Measurements from ENCODE around the gene ERP44.

ERP44 gene

GRCh38 chr9:100029251-100029650, 69.5 kb downstream of the ERP44 start:
- Histone ChIP-seq H3K4me2 (ENCODE audit: low read length) (no peak overlapping the region), H3K4me1 (ENCODE audit: control insufficient read depth, insufficient read depth, low read length) (no peaks in the 10 kb centered on the region), H3K9me3 (replicated peaks; ENCODE audit: low read length) (no peaks in the 10 kb centered on the region), H3K36me3 (ENCODE audit: insufficient read depth, low read length) (no peaks in the 10 kb centered on the region), H3K9ac (ENCODE audit: low read depth, low read length) (no peak overlapping the region), H3K4me3 (ENCODE audit: low read length) (no peak overlapping the region), H3K27me3 (ENCODE audit: control insufficient read depth, insufficient read depth, low read length) (no peaks in the 10 kb centered on the region)

- no peaks in the 10 kb centered on the region for H3K9me3 ChIP-seq (replicated peaks; ENCODE audit: low read length)
- H3K4me1 ChIP-seq (ENCODE audit: control insufficient read depth, insufficient read depth, low read length) = no peaks in the 10 kb centered on the region
- H3K4me2 ChIP-seq (ENCODE audit: low read length) = no peak overlapping the region
- no peaks in the 10 kb centered on the region for H3K36me3 ChIP-seq (ENCODE audit: insufficient read depth, low read length)
- H3K4me3 ChIP-seq (ENCODE audit: low read length) = no peak overlapping the region
- no peaks in the 10 kb centered on the region for H3K27me3 ChIP-seq (ENCODE audit: control insufficient read depth, insufficient read depth, low read length)
- H3K9ac ChIP-seq (ENCODE audit: low read depth, low read length) = no peak overlapping the region
Measured at GRCh38 chr9:100028201-100028784, 70.5 kb downstream of the ERP44 start.

GRCh38 chr9:100027543-100027942, 71.3 kb downstream of the ERP44 start:
- no peak overlapping the region for H3K4me3 ChIP-seq (ENCODE audit: low read length)
- H3K4me1 ChIP-seq (ENCODE audit: control insufficient read depth, insufficient read depth, low read length) = no peaks in the 10 kb centered on the region
- H3K9ac ChIP-seq (ENCODE audit: low read depth, low read length) = no peak overlapping the region
- no peaks in the 10 kb centered on the region for H3K27me3 ChIP-seq (ENCODE audit: control insufficient read depth, insufficient read depth, low read length)
- no peaks in the 10 kb centered on the region for H3K9me3 ChIP-seq (replicated peaks; ENCODE audit: low read length)
- no peak overlapping the region for H3K4me2 ChIP-seq (ENCODE audit: low read length)
- no peaks in the 10 kb centered on the region for H3K36me3 ChIP-seq (ENCODE audit: insufficient read depth, low read length)

- Histone ChIP-seq H3K4me3 (ENCODE audit: low read length) (no peak overlapping the region), H3K4me2 (ENCODE audit: low read length) (no peak overlapping the region), H3K9ac (ENCODE audit: low read depth, low read length) (no peak overlapping the region), H3K27me3 (ENCODE audit: control insufficient read depth, insufficient read depth, low read length) (no peaks in the 10 kb centered on the region), H3K36me3 (ENCODE audit: insufficient read depth, low read length) (peaks cover 4% of the 10 kb centered on the region), H3K9me3 (replicated peaks; ENCODE audit: low read length) (no peaks in the 10 kb centered on the region), H3K4me1 (ENCODE audit: control insufficient read depth, insufficient read depth, low read length) (peaks cover 3% of the 10 kb centered on the region)
Measured at GRCh38 chr9:100021931-100022330, 76.9 kb downstream of the ERP44 start.

GRCh38 chr9:100020121-100020795, 78.5 kb downstream of the ERP44 start:
- H3K27me3 ChIP-seq (ENCODE audit: control insufficient read depth, insufficient read depth, low read length) = no peaks in the 10 kb centered on the region
- H3K9me3 ChIP-seq (replicated peaks; ENCODE audit: low read length) = no peaks in the 10 kb centered on the region

GRCh38 chr9:100019541-100019940, 79.3 kb downstream of the ERP44 start:
- Histone ChIP-seq H3K36me3 (ENCODE audit: insufficient read depth, low read length) (peaks cover 4% of the 10 kb centered on the region), H3K9me3 (replicated peaks; ENCODE audit: low read length) (no peaks in the 10 kb centered on the region), H3K4me2 (ENCODE audit: low read length) (no peak overlapping the region), H3K4me1 (ENCODE audit: control insufficient read depth, insufficient read depth, low read length) (peaks cover 3% of the 10 kb centered on the region), H3K4me3 (ENCODE audit: low read length) (no peak overlapping the region), H3K9ac (ENCODE audit: low read depth, low read length) (no peak overlapping the region), H3K27me3 (ENCODE audit: control insufficient read depth, insufficient read depth, low read length) (no peaks in the 10 kb centered on the region)

More at GRCh38 chr9:100020121-100020795, 78.5 kb downstream of the ERP44 start:
- Histone ChIP-seq H3K9ac (ENCODE audit: low read depth, low read length) (no peak overlapping the region), H3K4me3 (ENCODE audit: low read length) (no peak overlapping the region), H3K4me1 (ENCODE audit: control insufficient read depth, insufficient read depth, low read length) (peaks cover 3% of the 10 kb centered on the region), H3K36me3 (ENCODE audit: insufficient read depth, low read length) (peaks cover 4% of the 10 kb centered on the region), H3K4me2 (ENCODE audit: low read length) (no peak overlapping the region)

GRCh38 chr9:100014846-100015245, 84.0 kb downstream of the ERP44 start:
- Histone ChIP-seq H3K9ac (ENCODE audit: low read depth, low read length) (no peak overlapping the region), H3K4me2 (ENCODE audit: low read length) (no peak overlapping the region), H3K4me1 (ENCODE audit: control insufficient read depth, insufficient read depth, low read length) (no peaks in the 10 kb centered on the region), H3K9me3 (replicated peaks; ENCODE audit: low read length) (no peaks in the 10 kb centered on the region), H3K27me3 (ENCODE audit: control insufficient read depth, insufficient read depth, low read length) (no peaks in the 10 kb centered on the region), H3K36me3 (ENCODE audit: insufficient read depth, low read length) (no peaks in the 10 kb centered on the region), H3K4me3 (ENCODE audit: low read length) (no peak overlapping the region)

GRCh38 chr9:100013573-100013972, 85.2 kb downstream of the ERP44 start:
- Histone ChIP-seq H3K9me3 (replicated peaks; ENCODE audit: low read length) (no peaks in the 10 kb centered on the region), H3K4me2 (ENCODE audit: low read length) (no peak overlapping the region), H3K9ac (ENCODE audit: low read depth, low read length) (no peak overlapping the region), H3K4me3 (ENCODE audit: low read length) (no peak overlapping the region), H3K4me1 (ENCODE audit: control insufficient read depth, insufficient read depth, low read length) (no peaks in the 10 kb centered on the region), H3K27me3 (ENCODE audit: control insufficient read depth, insufficient read depth, low read length) (no peaks in the 10 kb centered on the region), H3K36me3 (ENCODE audit: insufficient read depth, low read length) (no peaks in the 10 kb centered on the region)

GRCh38 chr9:100012279-100012678, 86.5 kb downstream of the ERP44 start:
- no peaks in the 10 kb centered on the region for H3K9me3 ChIP-seq (replicated peaks; ENCODE audit: low read length)
- H3K36me3 ChIP-seq (ENCODE audit: insufficient read depth, low read length) = no peaks in the 10 kb centered on the region
- H3K27me3 ChIP-seq (ENCODE audit: control insufficient read depth, insufficient read depth, low read length) = no peaks in the 10 kb centered on the region

GRCh38 chr9:100011062-100011681, 87.6 kb downstream of the ERP44 start:
- Histone ChIP-seq H3K4me1 (ENCODE audit: control insufficient read depth, insufficient read depth, low read length) (no peaks in the 10 kb centered on the region), H3K27me3 (ENCODE audit: control insufficient read depth, insufficient read depth, low read length) (no peaks in the 10 kb centered on the region), H3K36me3 (ENCODE audit: insufficient read depth, low read length) (no peaks in the 10 kb centered on the region), H3K4me3 (ENCODE audit: low read length) (no peak overlapping the region), H3K4me2 (ENCODE audit: low read length) (no peak overlapping the region), H3K9ac (ENCODE audit: low read depth, low read length) (no peak overlapping the region), H3K9me3 (replicated peaks; ENCODE audit: low read length) (no peaks in the 10 kb centered on the region)

More at GRCh38 chr9:100012279-100012678, 86.5 kb downstream of the ERP44 start:
- no peak overlapping the region for H3K4me2 ChIP-seq (ENCODE audit: low read length)
- no peaks in the 10 kb centered on the region for H3K4me1 ChIP-seq (ENCODE audit: control insufficient read depth, insufficient read depth, low read length)
- no peak overlapping the region for H3K9ac ChIP-seq (ENCODE audit: low read depth, low read length)
- H3K4me3 ChIP-seq (ENCODE audit: low read length) = no peak overlapping the region

GRCh38 chr9:99999797-100000196, 99.0 kb downstream of the ERP44 start:
- no peak overlapping the region for H3K4me3 ChIP-seq (ENCODE audit: low read length)

GRCh38 chr9:99998866-99999265, 99.9 kb downstream of the ERP44 start:
- H3K36me3 ChIP-seq (ENCODE audit: insufficient read depth, low read length) = peaks cover 17% of the 10 kb centered on the region
- H3K4me2 ChIP-seq (ENCODE audit: low read length) = no peak overlapping the region
- no peak overlapping the region for H3K9ac ChIP-seq (ENCODE audit: low read depth, low read length)
- H3K4me3 ChIP-seq (ENCODE audit: low read length) = no peak overlapping the region
- H3K9me3 ChIP-seq (replicated peaks; ENCODE audit: low read length) = no peaks in the 10 kb centered on the region
- no peaks in the 10 kb centered on the region for H3K4me1 ChIP-seq (ENCODE audit: control insufficient read depth, insufficient read depth, low read length)
- H3K27me3 ChIP-seq (ENCODE audit: control insufficient read depth, insufficient read depth, low read length) = no peaks in the 10 kb centered on the region

More at GRCh38 chr9:99999797-100000196, 99.0 kb downstream of the ERP44 start:
- Histone ChIP-seq H3K36me3 (ENCODE audit: insufficient read depth, low read length) (peaks cover 26% of the 10 kb centered on the region), H3K9me3 (replicated peaks; ENCODE audit: low read length) (no peaks in the 10 kb centered on the region), H3K4me2 (ENCODE audit: low read length) (no peak overlapping the region), H3K27me3 (ENCODE audit: control insufficient read depth, insufficient read depth, low read length) (no peaks in the 10 kb centered on the region), H3K4me1 (ENCODE audit: control insufficient read depth, insufficient read depth, low read length) (no peaks in the 10 kb centered on the region), H3K9ac (ENCODE audit: low read depth, low read length) (no peak overlapping the region)
